ENCODE data around the gene IFIT1B.
A peak's percentile ranks its signal among the peaks of the same experiment; 100 is the strongest.
"Not testable (repeated sequence)": the region's sequence is repeated elsewhere in the genome, so short reads cannot be mapped to it uniquely, and the experiment has no call there.

Gene IFIT1B, protein sequence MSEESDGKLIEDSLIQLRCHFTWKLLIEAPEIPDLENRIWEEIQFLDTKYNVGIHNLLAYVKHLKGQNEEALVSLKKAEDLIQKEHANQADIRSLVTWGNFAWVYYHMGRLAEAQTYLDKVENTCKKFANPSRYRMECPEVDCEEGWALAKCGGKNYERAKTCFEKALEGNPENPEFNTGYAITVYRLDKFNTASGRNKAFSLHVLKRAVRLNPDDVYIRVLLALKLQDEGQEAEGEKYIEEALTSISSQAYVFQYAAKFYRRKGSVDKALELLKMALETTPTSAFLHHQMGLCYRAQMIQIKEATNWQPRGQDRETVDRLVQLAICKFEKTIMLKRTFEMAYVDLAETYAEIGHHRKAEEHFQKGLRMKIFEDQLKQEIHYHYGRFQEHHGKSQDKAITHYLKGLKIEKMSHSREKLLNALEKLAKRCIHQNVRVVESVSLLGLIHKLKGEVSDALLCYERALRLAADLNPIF

DNA sequence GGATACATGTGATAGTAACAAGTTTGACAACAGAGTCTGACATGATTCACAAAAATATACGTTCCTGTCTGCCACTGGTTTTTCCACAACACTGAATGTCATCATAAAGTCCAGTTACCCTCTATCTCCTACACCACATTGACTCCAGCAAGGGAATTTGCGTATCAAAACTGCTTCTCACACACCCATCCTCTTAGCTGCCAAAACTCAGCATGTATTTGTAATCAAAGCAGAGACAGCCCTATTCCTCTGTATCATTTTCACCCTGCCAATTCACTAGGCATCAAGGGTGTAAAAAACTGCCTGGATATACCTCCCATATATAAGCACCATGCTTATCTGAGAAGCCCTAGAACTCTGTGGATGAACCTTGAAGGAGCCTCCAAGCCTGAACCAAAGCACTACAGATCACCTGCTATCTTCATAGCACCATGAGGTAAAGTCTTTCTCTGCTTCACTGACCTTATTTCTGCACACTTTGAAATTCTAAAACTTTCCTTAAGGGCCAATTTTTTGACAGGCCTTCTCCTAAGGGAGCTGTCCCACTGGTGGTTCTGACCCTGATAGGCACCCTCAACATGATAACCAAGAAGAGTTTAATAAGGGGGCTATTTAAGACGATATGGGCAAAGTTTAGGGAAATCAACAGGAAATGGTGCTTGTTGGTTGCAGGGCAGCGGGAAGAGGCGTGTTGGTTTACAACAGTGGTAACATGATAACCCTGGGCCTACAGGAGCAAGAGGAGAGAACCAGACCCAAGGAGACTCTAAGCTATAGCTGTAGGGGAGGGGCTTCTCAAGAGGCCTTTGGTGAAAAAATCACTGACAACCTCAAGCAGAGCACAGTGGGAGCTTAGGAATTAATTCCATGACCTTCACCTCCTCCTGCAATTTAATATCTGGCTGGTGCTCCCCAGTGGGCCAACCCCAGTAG is at the start of gene IFIT1B:
TSS of gene IFIT1B (plus strand) at position 352 of the 933 bp plus-strand sequence. CDS start at position 432, 80 bp downstream.
- H3K4me3 ChIP-seq (ENCODE audit: low read length), result no peak within 1 kb of the TSS
- no peak for DNase-seq (ENCODE audit: low read depth)
- TF ChIP-seq, protein P1, sequence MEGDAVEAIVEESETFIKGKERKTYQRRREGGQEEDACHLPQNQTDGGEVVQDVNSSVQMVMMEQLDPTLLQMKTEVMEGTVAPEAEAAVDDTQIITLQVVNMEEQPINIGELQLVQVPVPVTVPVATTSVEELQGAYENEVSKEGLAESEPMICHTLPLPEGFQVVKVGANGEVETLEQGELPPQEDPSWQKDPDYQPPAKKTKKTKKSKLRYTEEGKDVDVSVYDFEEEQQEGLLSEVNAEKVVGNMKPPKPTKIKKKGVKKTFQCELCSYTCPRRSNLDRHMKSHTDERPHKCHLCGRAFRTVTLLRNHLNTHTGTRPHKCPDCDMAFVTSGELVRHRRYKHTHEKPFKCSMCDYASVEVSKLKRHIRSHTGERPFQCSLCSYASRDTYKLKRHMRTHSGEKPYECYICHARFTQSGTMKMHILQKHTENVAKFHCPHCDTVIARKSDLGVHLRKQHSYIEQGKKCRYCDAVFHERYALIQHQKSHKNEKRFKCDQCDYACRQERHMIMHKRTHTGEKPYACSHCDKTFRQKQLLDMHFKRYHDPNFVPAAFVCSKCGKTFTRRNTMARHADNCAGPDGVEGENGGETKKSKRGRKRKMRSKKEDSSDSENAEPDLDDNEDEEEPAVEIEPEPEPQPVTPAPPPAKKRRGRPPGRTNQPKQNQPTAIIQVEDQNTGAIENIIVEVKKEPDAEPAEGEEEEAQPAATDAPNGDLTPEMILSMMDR (conservative IDR thresholded peaks at IDR 0.05; ENCODE audit: low read length), result no peak

DNA sequence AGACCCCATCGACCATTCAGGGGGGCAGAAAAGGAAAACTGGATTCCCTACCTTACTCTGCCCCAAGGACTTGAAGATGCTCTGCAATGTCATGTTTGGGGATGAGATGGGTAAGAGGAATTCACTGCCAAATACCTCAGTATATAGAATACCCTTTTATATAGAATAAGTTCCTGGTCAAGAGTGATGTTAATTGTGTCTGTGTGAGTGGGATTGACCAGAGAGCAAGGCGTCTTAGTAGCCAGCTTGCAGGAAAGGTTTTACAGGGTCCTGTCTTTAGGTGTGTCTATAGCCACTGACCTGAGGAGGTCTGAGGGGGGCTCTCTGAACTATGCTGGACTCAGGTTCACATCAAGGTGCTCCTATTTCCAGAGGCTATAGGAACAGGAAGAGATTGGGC is 48.7 kb upstream of the IFIT1B start:
- H3K4me3 ChIP-seq (ENCODE audit: low read length), result no peak overlapping the region
- DNase-seq (ENCODE audit: low read depth), result no peak
- TF ChIP-seq, protein P1 (conservative IDR thresholded peaks at IDR 0.05; ENCODE audit: low read length), result no peak

DNA sequence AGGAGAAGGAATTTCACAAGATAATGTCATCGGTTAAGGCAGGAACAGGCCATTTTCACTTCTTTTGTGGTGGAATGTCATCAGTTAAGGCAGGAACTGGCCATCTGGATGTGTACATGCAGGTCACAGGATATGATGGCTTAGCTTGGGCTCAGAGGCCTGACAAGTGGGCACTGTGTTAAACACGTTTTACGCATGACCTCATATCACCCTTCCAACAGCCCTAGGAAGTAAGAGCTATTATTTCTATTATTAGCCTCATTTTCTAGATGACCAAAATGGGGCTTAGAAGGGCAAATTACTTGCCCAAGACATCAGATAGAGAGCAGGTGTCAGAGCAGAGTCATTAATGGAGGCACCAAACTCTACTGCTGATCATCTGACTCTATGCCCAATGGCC is 47.8 kb upstream of the IFIT1B start:
- H3K4me3 ChIP-seq (ENCODE audit: low read length), result not testable (repeated sequence)

DNA sequence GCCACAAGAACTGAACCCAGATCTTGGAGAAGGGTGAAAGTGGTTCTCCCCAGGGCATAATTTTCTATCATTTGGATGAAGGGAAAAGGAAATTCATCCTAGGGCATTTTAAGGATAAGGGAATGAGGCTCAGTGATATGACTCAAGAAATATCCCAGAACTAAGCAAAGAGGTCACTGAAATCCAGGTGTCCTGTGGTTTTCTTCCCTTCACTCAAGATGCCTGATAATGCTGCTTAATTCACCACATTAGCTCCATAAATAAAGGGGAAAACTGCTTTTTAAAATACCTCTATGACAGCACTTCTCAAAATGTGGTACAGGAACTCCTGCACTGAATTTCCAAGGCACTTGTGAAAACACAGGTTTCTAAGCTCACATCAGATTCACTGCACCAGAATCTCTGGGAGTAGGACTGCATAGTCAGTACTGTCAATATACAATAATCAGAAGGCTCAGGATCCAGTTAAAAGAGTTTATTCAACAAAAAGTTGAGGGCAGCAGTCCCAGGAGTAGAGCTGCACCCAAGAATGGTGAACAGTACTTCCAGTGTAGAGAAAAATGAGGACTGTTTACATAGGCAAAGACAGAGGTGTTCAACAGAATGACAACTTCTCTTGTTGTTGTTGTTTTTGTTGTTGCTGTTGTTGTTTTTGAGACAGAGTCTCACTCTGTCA is 47.2 kb upstream of the IFIT1B start:
- no peak overlapping the region for H3K4me3 ChIP-seq (ENCODE audit: low read length)
- DNase-seq (ENCODE audit: low read depth), result no peak
- TF ChIP-seq, protein P1 (conservative IDR thresholded peaks at IDR 0.05; ENCODE audit: low read length), result no peak

More for the DNA sequence above, 47.8 kb upstream of the IFIT1B start:
- DNase-seq (ENCODE audit: low read depth), result not testable (repeated sequence)

DNA sequence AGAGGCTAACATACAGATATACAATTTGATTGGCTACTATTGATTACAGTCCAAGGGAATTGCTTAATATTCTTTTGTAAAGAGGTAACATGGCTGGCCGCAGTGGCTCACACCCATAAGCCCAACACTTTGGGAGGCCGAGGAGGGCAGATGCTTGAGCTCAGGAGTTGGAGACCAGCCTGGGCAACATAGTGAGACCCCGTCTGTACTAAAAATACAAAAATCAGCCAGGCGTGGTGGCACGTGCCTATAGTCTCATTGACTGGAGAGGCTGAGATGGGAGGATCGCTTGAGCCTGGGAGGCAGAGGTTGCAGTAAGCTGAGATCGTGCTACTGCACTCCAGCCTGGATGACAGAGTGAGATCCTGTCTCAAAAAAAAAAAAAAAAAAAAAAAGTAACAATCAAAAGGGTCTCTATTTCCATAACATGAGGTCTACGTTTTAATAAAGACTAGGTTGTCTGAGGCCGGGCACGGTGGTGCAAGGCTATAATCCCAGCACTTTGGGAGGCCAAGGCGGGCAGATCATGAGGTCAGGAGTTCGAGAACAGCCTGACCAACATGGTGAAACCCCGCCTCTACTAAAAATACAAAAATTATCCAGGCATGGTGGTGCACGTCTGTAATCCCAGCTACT is 46.3 kb upstream of the IFIT1B start:
- H3K4me3 ChIP-seq (ENCODE audit: low read length); DNase-seq (ENCODE audit: low read depth): not testable (repeated sequence)

DNA sequence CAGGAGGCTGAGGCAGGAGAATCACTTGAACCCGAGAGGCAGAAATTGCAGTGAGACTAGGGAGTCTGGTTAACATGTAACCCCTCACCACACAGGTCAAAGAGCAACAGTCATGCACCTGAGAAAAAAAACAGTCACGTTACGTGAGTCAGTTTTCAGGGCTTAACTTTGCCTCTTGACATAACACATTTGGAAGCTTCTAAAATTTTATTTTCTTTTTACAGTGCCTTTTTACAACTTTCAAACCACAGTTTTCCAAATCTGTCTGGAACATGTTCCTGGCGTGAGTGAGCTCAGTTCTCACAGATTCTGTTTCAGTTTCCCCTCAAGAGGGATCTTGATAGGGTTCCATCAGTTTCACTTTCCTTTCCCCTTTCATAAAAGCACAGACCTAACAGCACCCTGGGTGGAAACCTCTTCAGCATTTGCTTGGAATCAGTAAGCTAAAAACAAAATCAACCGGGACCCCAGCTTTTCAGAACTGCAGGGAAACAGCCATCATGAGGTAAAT is 45.7 kb upstream of the IFIT1B start:
- DNase-seq (ENCODE audit: low read depth), result peak; percentile 71
- TF ChIP-seq, protein P1 (conservative IDR thresholded peaks at IDR 0.05; ENCODE audit: low read length), result no peak
- peak overlapping the region; percentile 51 for H3K4me3 ChIP-seq (ENCODE audit: low read length)

DNA sequence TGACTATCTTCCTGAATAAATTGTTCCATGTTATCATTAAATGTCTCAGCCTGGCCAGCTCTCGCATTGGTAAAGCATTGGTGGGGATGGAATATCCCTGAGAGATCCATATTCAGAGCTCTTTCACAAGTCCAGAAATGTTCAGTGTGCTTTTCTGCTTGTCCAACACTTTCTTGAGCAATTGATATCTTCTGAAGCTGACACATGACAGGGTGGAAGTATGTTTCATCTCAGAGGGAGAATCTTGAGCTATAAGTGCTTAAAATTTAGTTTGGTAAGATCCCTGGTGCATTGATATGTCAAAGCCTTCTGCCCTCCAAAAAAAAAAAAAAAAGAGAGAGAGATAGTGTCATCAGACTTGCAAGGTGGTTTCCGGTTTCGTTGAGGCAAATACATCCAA is 42.6 kb upstream of the IFIT1B start:
- DNase-seq (ENCODE audit: low read depth), result no peak
- H3K4me3 ChIP-seq (ENCODE audit: low read length), result no peak overlapping the region

More for the DNA sequence above, 42.6 kb upstream of the IFIT1B start:
- TF ChIP-seq, protein P1 (conservative IDR thresholded peaks at IDR 0.05; ENCODE audit: low read length), result no peak

Measured in AG10803 (cell line).